Type B pancreatic cell (in vitro differentiated cells): ENCODE data around the gene TTBK1. TPM values are rescaled to one million over a fixed set of nuclear protein-coding genes. Genes with fewer than 3 reads are reported as not detected.
A peak's percentile ranks its signal among the peaks of the same experiment; 100 is the strongest.

ENCODE experiments used
- DNase-seq: peaks from one replicate; pipeline ENCODE4 v3.0.0; 2021; ENCODE audit warnings: mixed read lengths; ENCODE audit not compliant: unreplicated experiment; ENCODE audit errors: extremely low spot score
- H3K27ac Mint-ChIP-seq: 2 replicates; pipeline ENCODE4 v1.8.0; 2021; ENCODE audit warnings: mild to moderate bottlenecking, mixed read lengths
- H3K27me3 Mint-ChIP-seq: 2 replicates; pipeline ENCODE4 v1.8.0; 2021; ENCODE audit warnings: mixed read lengths
- H3K36me3 Mint-ChIP-seq: 2 replicates; pipeline ENCODE4 v1.8.0; 2021; ENCODE audit warnings: mixed read lengths
- H3K4me1 Mint-ChIP-seq: one replicate; pipeline ENCODE4 v1.8.0; 2021; ENCODE audit warnings: mixed read lengths; ENCODE audit not compliant: unreplicated experiment
- H3K4me3 Mint-ChIP-seq: 2 replicates; pipeline ENCODE4 v1.8.0; 2021; ENCODE audit warnings: mild to moderate bottlenecking, mixed read lengths
- H3K9me3 Mint-ChIP-seq: 2 replicates; pipeline ENCODE4 v1.8.0; 2021; ENCODE audit warnings: mixed read lengths
- total RNA-seq: library from RNA; stranded (reverse); gene quantifications from 2 replicates; pipeline ENCODE4 v1.2.1, GENCODE V29; 2021; ENCODE audit warnings: low replicate concordance
- TF ChIP-seq, protein P1 (sequence below): fragments of 200-600 bp; sonication (generic); conservative IDR thresholded peaks from 2 replicates; pipeline ENCODE4 v1.5.0; 2021; ENCODE audit warnings: antibody characterized with exemption, mild to moderate bottlenecking

TTBK1 gene
- total RNA-seq, 1 donor from 2014 or later: 1.7 TPM

GRCh38 chr6:43261198-43261597 is 17.9 kb downstream of the TTBK1 start:
- Mint-ChIP-seq H3K4me1 (peaks cover 28% of the 10 kb centered on the region), H3K27ac (no peak overlapping the region), H3K9me3 (no peaks in the 10 kb centered on the region), H3K4me3 (no peak overlapping the region), H3K36me3 (no peaks in the 10 kb centered on the region), H3K27me3 (peaks cover 9% of the 10 kb centered on the region)
- no peak for DNase-seq
- TF ChIP-seq, protein P1, sequence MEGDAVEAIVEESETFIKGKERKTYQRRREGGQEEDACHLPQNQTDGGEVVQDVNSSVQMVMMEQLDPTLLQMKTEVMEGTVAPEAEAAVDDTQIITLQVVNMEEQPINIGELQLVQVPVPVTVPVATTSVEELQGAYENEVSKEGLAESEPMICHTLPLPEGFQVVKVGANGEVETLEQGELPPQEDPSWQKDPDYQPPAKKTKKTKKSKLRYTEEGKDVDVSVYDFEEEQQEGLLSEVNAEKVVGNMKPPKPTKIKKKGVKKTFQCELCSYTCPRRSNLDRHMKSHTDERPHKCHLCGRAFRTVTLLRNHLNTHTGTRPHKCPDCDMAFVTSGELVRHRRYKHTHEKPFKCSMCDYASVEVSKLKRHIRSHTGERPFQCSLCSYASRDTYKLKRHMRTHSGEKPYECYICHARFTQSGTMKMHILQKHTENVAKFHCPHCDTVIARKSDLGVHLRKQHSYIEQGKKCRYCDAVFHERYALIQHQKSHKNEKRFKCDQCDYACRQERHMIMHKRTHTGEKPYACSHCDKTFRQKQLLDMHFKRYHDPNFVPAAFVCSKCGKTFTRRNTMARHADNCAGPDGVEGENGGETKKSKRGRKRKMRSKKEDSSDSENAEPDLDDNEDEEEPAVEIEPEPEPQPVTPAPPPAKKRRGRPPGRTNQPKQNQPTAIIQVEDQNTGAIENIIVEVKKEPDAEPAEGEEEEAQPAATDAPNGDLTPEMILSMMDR: no peak

DNA sequence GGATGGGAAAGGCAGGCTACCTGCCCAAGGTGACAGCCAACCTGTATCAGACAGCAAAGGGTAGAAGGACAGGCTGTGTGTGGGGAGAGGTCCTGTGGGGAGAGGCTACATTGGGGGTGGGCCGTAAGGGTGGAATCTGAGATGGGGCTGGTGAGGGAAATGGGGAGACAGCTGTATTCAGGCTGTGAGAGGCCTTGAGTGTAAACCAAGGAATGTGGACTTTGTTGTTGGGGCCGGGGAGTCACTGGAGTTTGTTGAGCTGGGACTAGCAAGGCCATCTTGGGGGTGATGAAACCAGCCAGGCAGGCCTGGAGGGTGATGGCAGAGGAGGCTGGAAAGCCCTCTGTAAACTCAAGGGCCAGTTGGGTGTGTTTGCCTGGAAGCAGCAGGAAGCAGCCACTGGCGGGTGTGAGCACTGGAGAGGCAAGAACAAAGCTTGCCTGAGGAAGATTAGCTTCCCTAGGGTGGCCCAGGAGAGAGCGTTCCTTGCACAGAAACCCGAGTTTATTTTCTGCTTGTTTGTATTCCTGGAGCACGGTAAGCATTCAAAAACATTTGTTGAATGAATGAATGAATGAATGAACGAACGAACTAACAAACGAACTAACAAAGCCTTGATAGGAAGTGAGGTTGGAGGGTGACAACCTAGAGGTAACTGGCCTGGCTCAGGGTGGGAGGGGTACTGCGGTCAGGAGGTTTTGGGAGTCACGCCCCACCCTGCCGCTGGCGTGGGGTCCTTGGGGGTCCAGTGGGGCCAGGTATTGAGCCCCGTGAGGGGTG is 18.9 kb downstream of the TTBK1 start:
- Mint-ChIP-seq H3K4me3 (no peak overlapping the region), H3K9me3 (no peaks in the 10 kb centered on the region), H3K36me3 (no peaks in the 10 kb centered on the region), H3K27me3 (peaks cover 9% of the 10 kb centered on the region), H3K4me1 (peaks cover 28% of the 10 kb centered on the region), H3K27ac (no peak overlapping the region)
- DNase-seq: no peak
- TF ChIP-seq, protein P1: no peak

GRCh38 chr6:43262780-43263313 is 19.6 kb downstream of the TTBK1 start:
- H3K4me3 Mint-ChIP-seq: no peak overlapping the region
- no peaks in the 10 kb centered on the region for H3K36me3 Mint-ChIP-seq
- peaks cover 33% of the 10 kb centered on the region for H3K4me1 Mint-ChIP-seq
- peaks cover 16% of the 10 kb centered on the region for H3K27me3 Mint-ChIP-seq
- DNase-seq: no peak
- TF ChIP-seq, protein P1: no peak
- no peaks in the 10 kb centered on the region for H3K9me3 Mint-ChIP-seq
- H3K27ac Mint-ChIP-seq: no peak overlapping the region

GRCh38 chr6:43263314-43264178 is 20.3 kb downstream of the TTBK1 start:
- no peak for DNase-seq
- H3K9me3 Mint-ChIP-seq: no peaks in the 10 kb centered on the region
- H3K4me1 Mint-ChIP-seq: peaks cover 35% of the 10 kb centered on the region
- TF ChIP-seq, protein P1: peak; percentile 84
- H3K27ac Mint-ChIP-seq: peak overlapping the region; percentile 49
- H3K27me3 Mint-ChIP-seq: peaks cover 12% of the 10 kb centered on the region
- H3K36me3 Mint-ChIP-seq: no peaks in the 10 kb centered on the region
- H3K4me3 Mint-ChIP-seq: no peak overlapping the region

GRCh38 chr6:43264599-43265145 is 21.4 kb downstream of the TTBK1 start:
- Mint-ChIP-seq H3K4me1 (peaks cover 42% of the 10 kb centered on the region), H3K27ac (no peak overlapping the region), H3K9me3 (no peaks in the 10 kb centered on the region), H3K4me3 (no peak overlapping the region), H3K36me3 (no peaks in the 10 kb centered on the region), H3K27me3 (peaks cover 12% of the 10 kb centered on the region)
- TF ChIP-seq, protein P1: no peak
- no peak for DNase-seq
